ENCODE results near the gene RCVRN. TPM values are rescaled to one million over a fixed set of nuclear protein-coding genes. Genes with fewer than 3 reads are reported as not detected.

RCVRN gene
- total and polyA plus RNA-seq, 10 donors = 0.03 to 1.4 (median 0.31) TPM

GRCh38 chr17:9931144-9931741, 26.2 kb upstream of the RCVRN start:
- no peak for DNase-seq
- Histone ChIP-seq H3K27me3 (replicated peaks in 1 of 7) (no peaks in the 10 kb centered on the region), H3K4me1 (no peaks in the 10 kb centered on the region), H3K36me3 (peaks cover 0 to 84% (median 8%) of the 10 kb centered on the region in 6 donors), H3K9me3 (no peaks in the 10 kb centered on the region), H3K4me3 (no peak overlapping the region), H3K27ac (no peak overlapping the region)
- WGBS, 5 donors = 85 to 94% (median 89%) methylated on average over 12 of the region's 12 CpGs
- TF ChIP-seq POLR2A (IDR thresholded peaks at IDR 0.05) (no peak), POLR2AphosphoS5 (IDR thresholded peaks at IDR 0.05) (no peak), CTCF (IDR thresholded peaks at IDR 0.05 in 8 of 11, conservative IDR thresholded peaks at IDR 0.05 in 3 of 11) (no peak)
- intact Hi-C loops (cut with DNase I; ENCODE audit: low total_unique reads) = no loop called here

- intact Hi-C loops (cut with DNase I; ENCODE audit: low total_unique reads) = no loop called here
- H3K4me1 ChIP-seq = peaks cover 0 to 3% (median 2%) of the 10 kb centered on the region in 6 donors
- H3K9me3 ChIP-seq = no peaks in the 10 kb centered on the region
- TF ChIP-seq POLR2AphosphoS5 (IDR thresholded peaks at IDR 0.05) (no peak), POLR2A (IDR thresholded peaks at IDR 0.05) (no peak), CTCF (IDR thresholded peaks at IDR 0.05 in 8 of 11, conservative IDR thresholded peaks at IDR 0.05 in 3 of 11) (no peak)
- no peaks in the 10 kb centered on the region for H3K27me3 ChIP-seq (replicated peaks in 1 of 7)
- peaks cover 0 to 84% (median 12%) of the 10 kb centered on the region in 6 donors for H3K36me3 ChIP-seq
- WGBS, 5 donors = 77 to 94% (median 88%) methylated on average over 8 of the region's 8 CpGs
- H3K4me3 ChIP-seq = no peak overlapping the region
- no peak overlapping the region for H3K27ac ChIP-seq
- DNase-seq = no peak
These were observed 24.8 kb upstream of the RCVRN start for GRCh38 chr17:9929871-9930270.

GRCh38 chr17:9928601-9929333, 23.7 kb upstream of the RCVRN start:
- 71 to 83% (median 80%) methylated on average over 13 of the region's 13 CpGs for WGBS, 5 donors
- Histone ChIP-seq H3K36me3 (peaks cover 0 to 84% (median 12%) of the 10 kb centered on the region in 6 donors), H3K9me3 (no peaks in the 10 kb centered on the region), H3K27ac (no peak overlapping the region), H3K4me3 (no peak overlapping the region), H3K27me3 (replicated peaks in 1 of 7) (no peaks in the 10 kb centered on the region), H3K4me1 (peaks cover 0 to 7% (median 5%) of the 10 kb centered on the region in 6 donors)
- intact Hi-C loops (cut with DNase I; ENCODE audit: low total_unique reads) = no loop called here
- TF ChIP-seq POLR2AphosphoS5 (IDR thresholded peaks at IDR 0.05) = no peak
- no peak for TF ChIP-seq POLR2A (IDR thresholded peaks at IDR 0.05)
- no peak for TF ChIP-seq CTCF (IDR thresholded peaks at IDR 0.05 in 8 of 11, conservative IDR thresholded peaks at IDR 0.05 in 3 of 11)
- no peak for DNase-seq

GRCh38 chr17:9926150-9926804, 21.2 kb upstream of the RCVRN start:
- TF ChIP-seq POLR2AphosphoS5 (IDR thresholded peaks at IDR 0.05) = peak in 1 of 3 donors; percentile 66
- no peak for TF ChIP-seq CTCF (IDR thresholded peaks at IDR 0.05 in 8 of 11, conservative IDR thresholded peaks at IDR 0.05 in 3 of 11)
- no peak for TF ChIP-seq POLR2A (IDR thresholded peaks at IDR 0.05)
- intact Hi-C loops (cut with DNase I; ENCODE audit: low total_unique reads) = no loop called here
- DNase-seq = no peak
- Histone ChIP-seq H3K36me3 (peaks cover 0 to 82% (median 12%) of the 10 kb centered on the region in 6 donors), H3K27ac (no peak overlapping the region), H3K27me3 (replicated peaks in 1 of 7) (no peaks in the 10 kb centered on the region), H3K4me3 (no peak overlapping the region), H3K9me3 (no peaks in the 10 kb centered on the region), H3K4me1 (peaks cover 0 to 7% (median 5%) of the 10 kb centered on the region in 6 donors)
- 80 to 93% (median 90%) methylated on average over 11 to 21 of the region's 21 CpGs for WGBS, 5 donors

Measured in spleen (tissue), 11 donors.